Activated naive CD4-positive, alpha-beta T cell (primary cell): ENCODE results near the gene SULT1C4.

ENCODE experiments used
- DNase-seq, 4 experiments: peaks; one replicate each; lab custom pipeline; 2025; lab: John Stamatoyannopoulos, UW

SULT1C4 gene

DNA sequence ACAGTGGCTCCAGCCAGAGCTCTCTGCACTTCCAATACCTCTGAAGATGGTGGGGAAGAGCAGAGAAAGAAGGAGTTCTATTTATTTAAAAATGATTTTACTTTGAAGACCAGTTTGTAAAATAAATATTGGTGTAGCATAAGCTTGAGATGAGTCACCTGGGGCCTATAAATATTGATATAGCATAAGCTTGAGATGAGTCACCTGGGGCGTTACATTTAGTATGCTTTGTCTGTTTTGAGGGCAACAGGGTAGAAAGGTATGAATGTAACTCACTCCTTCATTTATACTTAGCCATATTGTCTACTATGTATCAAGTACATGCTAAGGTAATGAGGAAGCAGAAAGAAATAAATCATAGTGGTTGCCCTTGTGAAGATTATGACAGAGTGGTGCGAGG, 7.7 kb upstream of the SULT1C4 start:
- no peak for DNase-seq

- no peak for DNase-seq
Observed at GRCh38 chr2:108376774-108377173, 980 bp upstream of the SULT1C4 start.

GRCh38 chr2:108377401-108377800, 353 bp upstream of the SULT1C4 start:
- DNase-seq, result no peak

DNA sequence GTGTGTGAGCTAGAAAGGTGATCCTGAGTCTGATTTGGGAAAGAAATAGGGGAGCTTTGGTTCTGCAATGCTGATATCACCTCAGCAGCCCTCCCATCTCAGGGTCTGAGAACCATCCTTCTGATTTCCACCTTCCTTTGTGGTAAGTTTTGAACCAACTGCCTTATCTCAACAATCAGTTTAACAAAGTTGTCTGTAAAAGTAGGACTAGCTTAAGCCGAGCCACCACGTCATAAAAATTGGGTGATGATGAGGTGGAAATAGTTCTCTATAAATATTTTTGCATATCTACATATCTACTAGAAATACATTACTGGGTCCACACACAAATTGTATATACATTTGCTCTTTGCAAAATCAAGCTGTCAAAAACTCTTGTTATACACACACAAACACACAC, 1.1 kb downstream of the SULT1C4 start:
- no peak for DNase-seq

DNA sequence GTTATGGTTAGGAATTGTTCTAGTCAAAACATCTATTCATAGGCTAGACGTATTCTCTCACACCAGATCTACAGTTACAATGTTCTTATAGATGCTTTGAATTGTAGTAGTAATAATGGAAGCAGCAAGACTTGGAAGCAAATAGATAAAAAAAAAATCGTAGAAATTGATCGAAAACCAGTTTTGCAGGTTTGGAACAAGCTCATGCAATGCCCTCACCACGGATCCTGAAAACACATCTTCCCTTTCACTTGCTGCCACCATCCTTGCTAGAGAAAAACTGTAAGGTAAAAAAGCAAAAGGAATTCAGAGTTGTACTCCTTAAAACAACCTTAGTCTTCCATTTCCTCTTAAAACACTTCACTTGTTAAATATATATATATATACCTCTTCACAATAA, 4.4 kb downstream of the SULT1C4 start:
- DNase-seq, result no peak

DNA sequence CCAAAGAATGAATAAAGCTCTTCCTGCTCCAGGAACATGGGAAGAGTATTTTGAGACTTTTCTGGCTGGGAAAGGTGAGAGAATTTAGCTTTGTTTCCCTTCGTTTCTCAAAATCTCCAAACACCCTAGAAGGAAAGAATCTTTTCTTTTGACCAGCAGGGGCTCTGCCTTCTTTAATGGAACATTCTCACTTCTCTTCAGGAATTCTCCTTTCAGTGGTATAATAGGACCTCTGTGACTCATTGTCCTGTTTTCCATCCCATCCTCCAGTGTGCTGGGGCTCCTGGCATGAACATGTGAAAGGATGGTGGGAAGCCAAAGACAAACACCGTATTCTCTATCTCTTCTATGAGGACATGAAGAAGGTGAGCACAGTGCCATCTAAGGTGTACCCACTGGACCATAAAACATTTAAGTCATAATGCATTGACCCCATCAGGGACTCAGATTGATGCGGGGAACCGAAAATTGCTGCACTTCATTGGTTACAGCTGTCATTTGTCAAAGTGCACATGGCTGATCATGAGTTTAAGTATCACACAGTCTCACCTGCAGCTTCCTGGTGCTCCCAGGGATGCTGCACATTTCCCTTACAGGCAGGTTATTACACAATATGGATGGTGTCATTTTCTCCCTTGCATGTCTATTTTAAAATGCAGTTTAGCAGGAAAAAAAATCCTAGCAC, 5.5 kb downstream of the SULT1C4 start:
- no peak for DNase-seq

DNA sequence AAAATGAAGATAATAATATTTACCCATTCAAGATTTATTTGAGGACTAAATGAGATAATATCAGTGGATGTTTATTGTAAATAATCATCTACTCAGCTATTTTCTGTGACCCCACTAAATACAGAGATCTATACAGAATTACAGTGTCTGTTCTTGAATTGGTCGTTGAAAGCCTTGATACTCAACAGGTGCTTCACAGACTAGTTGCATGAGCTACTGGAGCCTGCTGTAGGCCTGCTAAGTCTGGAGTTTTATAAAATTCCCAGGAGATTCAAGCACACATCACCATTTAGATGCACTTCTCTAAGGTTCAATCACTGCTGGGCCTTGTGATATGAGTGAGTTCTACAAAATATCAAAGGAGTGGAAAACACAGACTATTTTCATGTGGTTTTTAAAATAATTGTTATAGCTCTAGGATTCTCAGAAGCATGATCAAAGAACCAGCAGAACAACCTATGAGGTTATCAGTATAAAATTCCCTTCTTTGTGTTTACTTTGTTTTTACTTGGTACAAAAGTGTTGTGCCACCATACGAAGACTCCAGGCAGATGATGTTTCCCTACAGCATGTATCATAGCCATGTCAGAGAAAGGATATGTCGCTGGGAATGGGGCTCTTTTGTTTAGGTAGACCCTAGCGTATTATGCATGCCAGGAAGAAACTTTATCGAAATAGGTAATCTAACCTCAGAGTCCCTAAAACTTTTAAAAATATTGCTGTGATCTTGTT, 7.1 kb downstream of the SULT1C4 start:
- DNase-seq, result no peak

- DNase-seq, result no peak
Observed at GRCh38 chr2:108385411-108386071, 7.8 kb downstream of the SULT1C4 start.

GRCh38 chr2:108388045-108388444, 10.3 kb downstream of the SULT1C4 start:
- no peak for DNase-seq

- DNase-seq, result no peak
Observed at GRCh38 chr2:108390340-108390739, 12.6 kb downstream of the SULT1C4 start.

- DNase-seq, result no peak
Observed at GRCh38 chr2:108392029-108392428, 14.3 kb downstream of the SULT1C4 start.

DNA sequence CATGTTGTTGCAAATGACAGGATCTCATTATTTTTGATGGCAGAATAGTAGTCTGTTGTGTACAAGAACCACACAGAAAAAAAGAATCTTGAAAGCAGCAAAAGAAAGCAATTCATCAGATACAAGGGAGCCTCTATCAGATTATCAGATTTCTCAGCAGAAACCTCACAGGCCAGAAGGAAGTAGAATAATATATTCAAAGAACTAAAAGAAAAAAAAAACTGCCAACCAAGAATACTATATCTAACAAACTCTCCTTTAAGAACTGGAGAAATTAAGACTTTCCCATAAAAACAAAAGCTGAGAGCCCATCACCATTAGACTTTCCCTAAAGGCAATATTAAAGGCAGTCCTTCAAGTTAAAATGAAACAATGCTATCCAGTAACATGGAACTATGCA, 15.4 kb downstream of the SULT1C4 start:
- DNase-seq, result no peak

DNA sequence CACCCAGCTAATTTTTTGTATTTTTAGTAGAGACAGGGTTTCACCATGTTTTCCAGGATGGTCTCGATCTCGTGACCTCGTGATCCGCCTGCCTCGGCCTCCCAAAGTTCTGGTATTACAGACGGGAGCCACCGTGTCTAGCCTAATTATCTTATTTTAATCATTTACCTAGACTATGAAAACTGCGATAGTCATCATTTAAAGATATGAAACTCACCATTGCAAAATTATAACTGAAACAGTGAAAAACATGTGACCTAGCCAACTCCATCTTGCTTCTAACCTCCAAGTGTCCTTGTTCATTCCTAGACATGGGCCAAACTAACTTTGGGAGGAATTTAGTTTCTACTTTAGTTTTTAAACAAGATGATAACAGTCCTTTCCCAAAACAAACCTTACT, 17.4 kb downstream of the SULT1C4 start:
- DNase-seq, result no peak

GRCh38 chr2:108396845-108397244, 19.1 kb downstream of the SULT1C4 start:
- no peak for DNase-seq

- no peak for DNase-seq
Observed at GRCh38 chr2:108399479-108399878, 21.7 kb downstream of the SULT1C4 start.

- DNase-seq, result no peak
Observed at GRCh38 chr2:108401800-108402199, 24.0 kb downstream of the SULT1C4 start.

DNA sequence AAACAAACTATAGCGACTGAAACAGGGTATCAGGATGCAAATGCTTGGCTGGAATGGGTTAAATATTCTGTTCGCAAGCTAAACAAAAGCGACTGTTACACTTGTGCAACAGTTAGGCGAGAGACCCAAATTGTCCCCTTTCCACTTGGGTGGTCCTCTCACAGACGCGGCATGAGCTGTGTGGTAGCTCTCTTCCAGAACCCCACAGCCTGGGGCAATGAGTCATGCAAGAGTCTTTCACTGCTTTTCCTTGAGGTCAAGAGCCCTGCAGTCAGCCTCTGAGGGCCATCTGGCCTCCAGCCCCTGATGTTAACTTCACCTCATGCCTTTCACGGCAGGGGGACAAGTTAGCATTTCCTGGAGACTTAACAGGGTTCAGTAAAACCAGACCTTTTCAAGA, 25.7 kb downstream of the SULT1C4 start:
- no peak for DNase-seq

DNA sequence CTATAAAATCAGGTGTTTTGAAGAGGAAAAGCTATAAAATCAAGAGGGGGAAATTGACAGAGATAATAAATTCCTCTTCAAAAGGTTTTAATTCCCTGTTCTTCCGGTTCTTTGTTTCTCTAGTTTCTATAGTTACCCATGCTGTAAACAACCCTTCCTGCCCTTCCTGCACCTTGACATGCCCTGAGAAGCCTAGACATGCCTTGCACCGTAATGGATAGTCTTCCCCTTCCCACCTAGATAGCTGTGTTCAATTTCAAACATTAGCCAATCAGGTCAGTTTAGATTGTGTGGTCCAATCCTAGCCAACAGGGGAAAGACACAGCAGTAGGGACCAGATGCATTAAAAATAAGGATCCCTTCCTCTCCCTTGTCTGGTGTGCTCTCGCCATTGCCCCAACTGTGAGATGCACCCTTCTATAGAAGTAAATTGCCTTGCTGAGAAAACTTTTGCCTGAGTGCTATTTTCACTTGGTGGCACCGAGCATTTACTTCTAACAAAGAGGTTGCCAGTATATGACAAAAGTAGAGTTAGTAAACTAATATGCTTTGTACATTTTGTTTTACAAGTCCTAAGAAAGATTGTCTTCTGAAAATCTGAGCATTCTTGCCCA, 27.1 kb downstream of the SULT1C4 start:
- no peak for DNase-seq

GRCh38 chr2:108407864-108408729, 30.3 kb downstream of the SULT1C4 start:
- DNase-seq, result no peak

DNA sequence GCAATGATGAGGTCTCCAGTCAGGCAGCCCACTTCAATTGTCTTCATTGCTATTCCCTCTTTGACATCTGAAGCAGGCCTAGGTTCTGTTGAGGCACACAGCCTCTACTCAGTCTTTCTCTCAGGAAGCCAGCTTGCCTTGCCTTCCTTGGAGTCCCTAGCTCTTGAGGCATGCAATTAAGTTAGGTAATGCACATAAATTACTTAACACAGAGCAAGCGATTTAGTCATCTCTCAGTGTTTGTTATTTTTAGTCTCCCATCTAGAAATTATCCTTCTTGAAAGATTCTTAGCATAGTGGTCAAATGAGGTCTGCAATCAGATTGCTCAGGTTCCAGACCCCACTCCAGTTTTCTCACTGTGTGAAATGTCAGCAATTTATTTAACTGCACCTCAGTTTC, 32.0 kb downstream of the SULT1C4 start:
- no peak for DNase-seq

DNA sequence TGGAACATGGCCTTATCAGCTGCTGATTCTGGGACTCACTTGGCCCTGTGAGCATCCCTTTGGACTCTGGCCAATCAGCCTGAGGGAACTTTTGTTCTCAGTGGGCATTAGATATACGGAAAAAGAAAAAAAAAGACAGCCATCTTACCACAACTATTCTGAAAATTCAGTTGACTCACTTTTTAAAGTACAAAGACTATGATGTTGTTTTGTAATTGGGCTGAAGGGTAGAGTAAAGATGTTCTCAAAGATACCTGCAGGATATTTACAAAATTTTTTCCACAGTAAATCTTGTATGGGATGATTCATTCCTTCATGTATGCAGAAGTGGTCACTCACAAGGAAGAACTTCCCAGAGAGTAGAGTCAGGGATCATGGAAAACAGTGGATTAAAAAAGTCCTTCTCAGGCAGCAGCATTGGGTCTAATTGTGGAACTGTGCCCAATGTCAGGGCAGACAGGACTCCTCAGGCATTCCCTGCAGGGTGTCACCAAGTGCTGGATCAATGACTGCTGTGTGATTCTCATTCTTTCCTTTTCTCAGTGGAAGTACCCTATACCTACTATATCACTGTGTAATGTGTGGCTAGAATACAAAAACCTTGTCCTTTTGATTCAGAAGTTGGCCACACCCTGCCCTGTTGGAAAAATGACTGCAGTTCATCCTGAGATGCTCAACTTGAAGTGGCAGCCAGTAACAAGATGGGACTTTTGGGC, 35.4 kb downstream of the SULT1C4 start:
- DNase-seq, result no peak
